ENCODE measurements around the gene SLC25A42.
"Not testable (repeated sequence)": the region's sequence is repeated elsewhere in the genome, so short reads cannot be mapped to it uniquely, and the experiment has no call there.

SLC25A42 gene

GRCh38 chr19:19063183-19064097 lies at the start of gene SLC25A42:
Gene SLC25A42, plus strand, starts transcription at chr19:19063994. Its CDS starts 32,131 bp downstream, at chr19:19096125.
- in situ Hi-C loops (cut with MboI; ENCODE audit: low sequenced_read_pairs) = no loop called here

GRCh38 chr19:19021115-19021514 lies 42.7 kb upstream of the SLC25A42 start:
- in situ Hi-C loops (cut with MboI; ENCODE audit: low sequenced_read_pairs) = no loop called here

GRCh38 chr19:19022380-19022961 lies 41.3 kb upstream of the SLC25A42 start:
- in situ Hi-C loops (cut with MboI; ENCODE audit: low sequenced_read_pairs) = no loop called here

- in situ Hi-C loops (cut with MboI; ENCODE audit: low sequenced_read_pairs) = not testable (repeated sequence)
These were observed 40.4 kb upstream of the SLC25A42 start for GRCh38 chr19:19023376-19023775.

- in situ Hi-C loops (cut with MboI; ENCODE audit: low sequenced_read_pairs) = no loop called here
These were observed 37.9 kb upstream of the SLC25A42 start for GRCh38 chr19:19025861-19026260.

- in situ Hi-C loops (cut with MboI; ENCODE audit: low sequenced_read_pairs) = no loop called here
These were observed 37.4 kb upstream of the SLC25A42 start for GRCh38 chr19:19026299-19026971.

- in situ Hi-C loops (cut with MboI; ENCODE audit: low sequenced_read_pairs) = no loop called here
These were observed 36.6 kb upstream of the SLC25A42 start for GRCh38 chr19:19027228-19027627.

- in situ Hi-C loops (cut with MboI; ENCODE audit: low sequenced_read_pairs) = no loop called here
These were observed 35.3 kb upstream of the SLC25A42 start for GRCh38 chr19:19028526-19028925.

GRCh38 chr19:19031891-19032290 lies 31.9 kb upstream of the SLC25A42 start:
- in situ Hi-C loops (cut with MboI; ENCODE audit: low sequenced_read_pairs) = no loop called here

GRCh38 chr19:19032420-19033175 lies 31.2 kb upstream of the SLC25A42 start:
- in situ Hi-C loops (cut with MboI; ENCODE audit: low sequenced_read_pairs) = no loop called here

GRCh38 chr19:19033176-19033425 lies 30.7 kb upstream of the SLC25A42 start:
- in situ Hi-C loops (cut with MboI; ENCODE audit: low sequenced_read_pairs) = no loop called here

GRCh38 chr19:19033426-19034203 lies 30.2 kb upstream of the SLC25A42 start, which contains the start of the genes ARMC6 and SUGP2:
Gene ARMC6, plus strand, starts transcription at chr19:19033603. Its CDS starts 607 bp downstream, at chr19:19034210.
Gene SUGP2, minus strand, starts transcription at chr19:19033517. Its CDS starts 2,446 bp downstream, at chr19:19031071.
- in situ Hi-C loops (cut with MboI; ENCODE audit: low sequenced_read_pairs) = no loop called here

- in situ Hi-C loops (cut with MboI; ENCODE audit: low sequenced_read_pairs) = no loop called here
These were observed 29.6 kb upstream of the SLC25A42 start for GRCh38 chr19:19034204-19034624.

- in situ Hi-C loops (cut with MboI; ENCODE audit: low sequenced_read_pairs) = no loop called here
These were observed 23.9 kb upstream of the SLC25A42 start for GRCh38 chr19:19039901-19040300.

GRCh38 chr19:19040417-19040816 lies 23.4 kb upstream of the SLC25A42 start:
- in situ Hi-C loops (cut with MboI; ENCODE audit: low sequenced_read_pairs) = no loop called here

GRCh38 chr19:19042732-19043280 lies 21.0 kb upstream of the SLC25A42 start:
- in situ Hi-C loops (cut with MboI; ENCODE audit: low sequenced_read_pairs) = no loop called here

GRCh38 chr19:19043481-19043880 lies 20.3 kb upstream of the SLC25A42 start:
- in situ Hi-C loops (cut with MboI; ENCODE audit: low sequenced_read_pairs) = no loop called here

- in situ Hi-C loops (cut with MboI; ENCODE audit: low sequenced_read_pairs) = no loop called here
These were observed 19.9 kb upstream of the SLC25A42 start for GRCh38 chr19:19043881-19044280.

GRCh38 chr19:19049406-19049805 lies 14.4 kb upstream of the SLC25A42 start:
- in situ Hi-C loops (cut with MboI; ENCODE audit: low sequenced_read_pairs) = no loop called here

GRCh38 chr19:19050104-19050503 lies 13.7 kb upstream of the SLC25A42 start:
- in situ Hi-C loops (cut with MboI; ENCODE audit: low sequenced_read_pairs) = no loop called here

All from HL-60/S4 treated with phorbol 12-myristate 13-acetate at 8.2 ng/mL for 4 days and 3 days (cell line).